Osteocyte (in vitro differentiated cells): ENCODE measurements around the gene ARGLU1. TPM values are rescaled to one million over a fixed set of nuclear protein-coding genes. Genes with fewer than 3 reads are reported as not detected.

ENCODE experiments used
- DNase-seq: peaks from one replicate; pipeline ENCODE4 v3.0.0; 2021; ENCODE audit warnings: mixed read lengths; ENCODE audit not compliant: unreplicated experiment; ENCODE audit errors: extremely low spot score
- H3K27ac Mint-ChIP-seq: one replicate; pipeline ENCODE4 v1.8.0; 2021; ENCODE audit warnings: mild to moderate bottlenecking, mixed read lengths; ENCODE audit not compliant: unreplicated experiment
- H3K27me3 Mint-ChIP-seq: one replicate; pipeline ENCODE4 v1.8.0; 2021; ENCODE audit warnings: mixed read lengths; ENCODE audit not compliant: unreplicated experiment
- H3K36me3 Mint-ChIP-seq: one replicate; pipeline ENCODE4 v1.8.0; 2021; ENCODE audit warnings: mixed read lengths; ENCODE audit not compliant: unreplicated experiment
- H3K4me1 Mint-ChIP-seq: one replicate; pipeline ENCODE4 v1.8.0; 2021; ENCODE audit warnings: mixed read lengths; ENCODE audit not compliant: unreplicated experiment
- H3K4me3 Mint-ChIP-seq: one replicate; pipeline ENCODE4 v1.8.0; 2021; ENCODE audit warnings: mild to moderate bottlenecking, moderate library complexity, mixed read lengths; ENCODE audit not compliant: unreplicated experiment
- H3K9me3 Mint-ChIP-seq: one replicate; pipeline ENCODE4 v1.8.0; 2021; ENCODE audit warnings: mixed read lengths; ENCODE audit not compliant: unreplicated experiment
- total RNA-seq: library from RNA; stranded (reverse); gene quantifications from 2 replicates; pipeline ENCODE4 v1.2.1, GENCODE V29; 2021
- TF ChIP-seq, protein P1 (sequence below): fragments of 200-600 bp; sonication (generic); IDR thresholded peaks from 2 replicates; pipeline ENCODE4 v1.5.0; 2021; ENCODE audit warnings: antibody characterized with exemption, mild to moderate bottlenecking, moderate library complexity

The ARGLU1 gene
- total RNA-seq, 1 donor from 2014 or later, result 78.8 TPM

DNA sequence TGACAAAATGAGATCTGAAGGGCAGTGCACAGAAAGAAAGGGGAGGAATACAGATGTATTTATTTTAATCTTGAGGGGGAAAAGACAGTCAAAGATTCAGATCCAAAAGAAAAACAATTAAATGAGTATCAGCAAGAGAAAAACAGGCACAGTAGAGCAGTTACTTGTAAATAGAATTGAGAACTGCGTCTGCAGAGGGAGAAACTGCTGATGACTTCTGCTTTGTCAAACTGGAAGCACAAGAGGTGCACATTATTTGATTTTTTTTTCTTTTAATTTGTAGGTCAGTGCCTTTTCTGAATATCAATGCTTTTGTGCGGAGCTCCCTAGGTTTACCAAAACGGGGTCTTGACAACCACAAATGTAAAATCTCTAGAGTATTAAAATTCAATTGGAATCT, 69.8 kb downstream of the ARGLU1 start:
- Mint-ChIP-seq H3K36me3 (peaks cover 49% of the 10 kb centered on the region), H3K4me3 (no peak overlapping the region), H3K27me3 (no peaks in the 10 kb centered on the region), H3K27ac (peak overlapping the region; percentile 36), H3K4me1 (peaks cover 52% of the 10 kb centered on the region), H3K9me3 (no peaks in the 10 kb centered on the region)
- no peak for DNase-seq
- TF ChIP-seq, protein P1, sequence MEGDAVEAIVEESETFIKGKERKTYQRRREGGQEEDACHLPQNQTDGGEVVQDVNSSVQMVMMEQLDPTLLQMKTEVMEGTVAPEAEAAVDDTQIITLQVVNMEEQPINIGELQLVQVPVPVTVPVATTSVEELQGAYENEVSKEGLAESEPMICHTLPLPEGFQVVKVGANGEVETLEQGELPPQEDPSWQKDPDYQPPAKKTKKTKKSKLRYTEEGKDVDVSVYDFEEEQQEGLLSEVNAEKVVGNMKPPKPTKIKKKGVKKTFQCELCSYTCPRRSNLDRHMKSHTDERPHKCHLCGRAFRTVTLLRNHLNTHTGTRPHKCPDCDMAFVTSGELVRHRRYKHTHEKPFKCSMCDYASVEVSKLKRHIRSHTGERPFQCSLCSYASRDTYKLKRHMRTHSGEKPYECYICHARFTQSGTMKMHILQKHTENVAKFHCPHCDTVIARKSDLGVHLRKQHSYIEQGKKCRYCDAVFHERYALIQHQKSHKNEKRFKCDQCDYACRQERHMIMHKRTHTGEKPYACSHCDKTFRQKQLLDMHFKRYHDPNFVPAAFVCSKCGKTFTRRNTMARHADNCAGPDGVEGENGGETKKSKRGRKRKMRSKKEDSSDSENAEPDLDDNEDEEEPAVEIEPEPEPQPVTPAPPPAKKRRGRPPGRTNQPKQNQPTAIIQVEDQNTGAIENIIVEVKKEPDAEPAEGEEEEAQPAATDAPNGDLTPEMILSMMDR, result no peak

DNA sequence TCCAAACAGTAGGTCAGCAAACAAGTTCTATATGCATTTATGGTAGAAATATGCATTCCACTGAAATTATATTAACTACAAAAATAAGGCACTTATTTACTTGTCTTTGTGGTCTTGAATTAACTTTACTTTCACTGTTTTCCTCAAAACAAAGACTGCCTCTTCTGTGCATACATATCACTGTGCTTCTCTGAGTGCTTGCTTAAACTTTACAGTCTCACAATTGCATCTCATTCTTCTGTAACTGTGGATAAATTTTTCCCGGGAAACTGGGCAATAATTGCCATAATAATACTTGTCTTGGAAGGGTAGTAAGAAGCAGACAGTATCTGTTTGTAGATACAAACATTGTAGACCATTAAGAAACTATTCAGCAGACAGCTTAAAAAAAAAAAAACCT, 70.9 kb downstream of the ARGLU1 start:
- H3K36me3 Mint-ChIP-seq, result peaks cover 50% of the 10 kb centered on the region
- TF ChIP-seq, protein P1, result no peak
- no peaks in the 10 kb centered on the region for H3K27me3 Mint-ChIP-seq
- DNase-seq, result no peak
- no peak overlapping the region for H3K4me3 Mint-ChIP-seq
- no peaks in the 10 kb centered on the region for H3K9me3 Mint-ChIP-seq
- H3K27ac Mint-ChIP-seq, result no peak overlapping the region
- H3K4me1 Mint-ChIP-seq, result peaks cover 49% of the 10 kb centered on the region

DNA sequence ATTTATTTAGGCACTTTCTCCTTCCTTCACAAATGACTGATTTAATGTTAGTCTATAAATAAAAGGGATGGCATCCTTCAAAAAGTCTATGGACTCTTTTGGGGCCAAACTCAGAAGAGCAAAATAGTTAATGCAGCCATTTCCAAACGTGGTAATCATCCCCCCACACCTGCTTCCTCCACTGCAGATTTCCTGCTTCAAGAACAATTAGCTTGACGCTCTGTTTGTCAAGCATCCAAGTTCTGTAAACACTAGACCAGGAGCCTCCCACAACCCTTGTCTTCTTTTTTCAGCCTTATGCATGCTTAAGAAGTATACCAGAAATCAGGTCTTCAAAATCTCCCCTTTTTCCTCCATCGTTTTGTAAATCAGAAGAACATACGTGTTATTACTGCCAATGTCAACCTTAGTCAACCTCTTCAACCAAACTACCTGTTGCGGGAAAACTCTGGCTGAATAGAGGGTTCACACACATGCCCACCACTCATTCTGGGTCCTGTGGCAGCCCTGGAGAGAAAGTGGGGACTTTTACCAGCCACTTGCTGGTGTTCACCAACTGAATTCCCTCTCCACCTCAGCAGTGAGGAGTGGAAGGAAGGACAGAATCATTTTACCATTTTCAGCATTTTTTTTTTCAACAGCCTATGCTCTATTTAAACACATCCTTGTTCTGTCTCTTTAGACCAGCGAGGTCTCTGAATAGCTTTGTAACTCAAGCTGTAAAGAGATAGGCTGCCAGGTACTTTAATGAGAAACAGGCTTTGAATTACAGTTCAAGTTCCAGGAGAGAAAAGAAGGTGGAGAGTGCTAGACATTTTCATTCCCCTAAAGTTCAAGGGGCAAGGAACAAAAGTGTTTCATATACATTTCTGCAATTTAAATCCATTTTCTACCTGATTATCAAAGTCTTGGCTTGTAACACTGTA, 71.6 kb downstream of the ARGLU1 start:
- peak overlapping the region; percentile 37 for H3K27ac Mint-ChIP-seq
- no peak overlapping the region for H3K4me3 Mint-ChIP-seq
- peaks cover 49% of the 10 kb centered on the region for H3K4me1 Mint-ChIP-seq
- no peak for DNase-seq
- peaks cover 56% of the 10 kb centered on the region for H3K36me3 Mint-ChIP-seq
- TF ChIP-seq, protein P1, result no peak
- H3K27me3 Mint-ChIP-seq, result no peaks in the 10 kb centered on the region
- H3K9me3 Mint-ChIP-seq, result no peaks in the 10 kb centered on the region

DNA sequence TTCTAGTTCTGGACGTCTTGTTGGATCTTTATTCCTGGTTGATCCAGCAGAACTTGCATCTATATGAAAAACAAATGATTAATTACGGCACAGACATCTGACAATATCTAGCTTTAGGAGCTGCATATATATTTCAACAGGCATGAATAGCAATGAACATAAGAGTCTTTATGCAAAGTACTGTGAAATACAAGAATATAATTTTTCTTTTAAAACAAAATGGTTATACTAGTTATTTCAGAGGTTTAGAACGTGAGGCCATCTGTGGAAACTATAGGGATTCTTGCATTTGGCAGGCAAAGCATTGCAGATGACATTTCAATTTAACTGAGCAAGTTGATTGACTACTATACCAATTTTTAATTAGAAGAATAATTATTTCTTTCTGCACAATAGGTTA, 73.0 kb downstream of the ARGLU1 start:
- Mint-ChIP-seq H3K36me3 (peaks cover 58% of the 10 kb centered on the region), H3K4me3 (no peak overlapping the region), H3K27ac (no peak overlapping the region), H3K27me3 (no peaks in the 10 kb centered on the region), H3K4me1 (peaks cover 40% of the 10 kb centered on the region), H3K9me3 (no peaks in the 10 kb centered on the region)
- DNase-seq, result no peak
- TF ChIP-seq, protein P1, result no peak

DNA sequence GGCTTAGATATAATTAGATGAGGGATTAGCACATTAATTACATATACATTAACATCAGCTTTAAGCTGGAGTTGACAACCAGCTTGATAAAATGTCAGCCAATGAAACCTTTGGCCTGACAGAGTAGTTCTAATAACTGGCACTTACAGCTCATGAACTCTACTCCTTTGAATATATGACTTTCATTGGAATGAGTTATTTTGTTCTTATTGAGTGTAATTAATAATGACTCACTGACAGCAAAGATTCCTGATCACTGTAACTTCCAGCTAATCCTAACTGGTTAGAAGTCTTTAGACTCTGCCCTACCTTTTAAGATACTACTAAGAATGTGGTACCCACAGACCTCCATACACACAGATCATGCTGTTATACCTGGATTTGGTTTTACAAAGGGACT, 73.4 kb downstream of the ARGLU1 start:
- peaks cover 36% of the 10 kb centered on the region for H3K4me1 Mint-ChIP-seq
- H3K9me3 Mint-ChIP-seq, result no peaks in the 10 kb centered on the region
- H3K27me3 Mint-ChIP-seq, result no peaks in the 10 kb centered on the region
- DNase-seq, result no peak
- no peak overlapping the region for H3K27ac Mint-ChIP-seq
- peaks cover 56% of the 10 kb centered on the region for H3K36me3 Mint-ChIP-seq
- TF ChIP-seq, protein P1, result no peak
- no peak overlapping the region for H3K4me3 Mint-ChIP-seq
